Measurements from ENCODE around the gene RGS13. TPM values are rescaled to one million over a fixed set of nuclear protein-coding genes. Genes with fewer than 3 reads are reported as not detected.
A peak's percentile ranks its signal among the peaks of the same experiment; 100 is the strongest.

Gene RGS13, protein sequence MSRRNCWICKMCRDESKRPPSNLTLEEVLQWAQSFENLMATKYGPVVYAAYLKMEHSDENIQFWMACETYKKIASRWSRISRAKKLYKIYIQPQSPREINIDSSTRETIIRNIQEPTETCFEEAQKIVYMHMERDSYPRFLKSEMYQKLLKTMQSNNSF
- polyA plus RNA-seq (2013, experiment 1 of 2), result 5.9 TPM
- polyA plus RNA-seq (2013, experiment 2 of 2), result 11.8 TPM

DNA sequence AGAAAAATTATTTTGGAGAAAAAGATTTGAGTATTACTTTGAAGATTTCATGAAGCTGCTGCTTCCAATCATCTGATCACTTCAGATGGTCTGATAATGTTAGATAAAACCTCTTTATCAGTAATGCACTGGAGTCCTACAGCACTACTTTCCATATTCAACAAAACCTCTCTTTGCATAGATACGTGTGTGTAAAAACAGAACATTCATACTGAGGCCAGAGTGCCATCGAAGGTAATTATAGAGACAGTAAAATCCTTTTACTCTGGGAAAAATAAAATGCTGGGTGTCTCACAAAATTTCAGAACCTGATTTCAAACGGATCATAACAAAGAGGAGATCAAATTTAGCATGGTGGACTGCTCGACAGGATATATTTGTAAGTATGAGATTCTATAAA is at the start of gene RGS13:
RGS13 (plus strand) TSS at position 209 of the 400 bp plus-strand sequence. CDS start 8,188 bp downstream, outside the sequence.
- WGBS, 2 experiments (ENCODE audit: insufficient coverage in 2 of 2), result 100% methylated on average over 2 of the region's 4 CpGs
- peaks cover 41% of the 10 kb centered on the region for H3K4me1 ChIP-seq (ENCODE audit: control insufficient read depth, insufficient read depth, low read length, poor library complexity, severe bottlenecking)
- H3K27ac ChIP-seq (ENCODE audit: low read depth, low read length, severe bottlenecking), result peak within 1 kb of the TSS; percentile 44

DNA sequence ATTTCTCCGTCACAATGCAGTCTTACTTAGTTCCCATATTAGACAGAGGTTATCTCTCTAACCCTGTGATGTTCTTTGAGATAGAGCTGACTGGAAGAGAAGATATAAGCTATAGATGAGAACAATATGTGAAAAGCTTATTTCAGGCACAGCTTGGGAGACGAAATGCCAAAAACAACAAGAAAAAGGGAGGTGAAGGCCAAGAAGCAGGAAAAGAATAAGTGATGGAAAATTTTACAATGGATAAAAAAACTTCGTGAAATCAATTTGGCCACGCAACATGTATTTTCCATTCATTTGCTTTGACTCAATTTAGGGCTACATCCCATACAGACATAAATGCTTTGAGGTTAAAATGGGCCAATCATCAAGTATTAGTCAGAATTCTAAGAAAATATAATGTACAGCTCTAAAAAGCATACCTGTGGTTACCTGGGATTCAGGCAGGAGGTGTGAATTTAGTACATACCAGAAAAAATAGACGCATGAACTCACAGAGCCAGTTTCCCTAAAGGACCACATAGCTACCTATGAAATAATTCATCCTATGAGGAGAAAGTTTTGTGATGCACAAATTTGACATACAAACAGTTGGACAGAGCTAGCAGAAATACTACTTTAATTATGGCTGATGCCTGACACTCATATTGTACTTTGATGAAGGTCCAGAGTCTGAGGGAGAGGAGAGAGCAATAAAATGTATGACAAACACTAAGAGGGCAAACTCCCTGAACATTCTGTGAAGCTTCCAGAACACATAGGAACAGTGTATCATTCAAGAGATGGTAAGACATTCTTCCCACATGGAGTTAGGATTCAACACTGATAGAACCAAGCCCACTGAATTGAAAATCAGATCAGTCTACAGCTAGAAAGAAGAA is 48.3 kb upstream of the RGS13 start:
- Histone ChIP-seq H3K4me1 (ENCODE audit: control insufficient read depth, insufficient read depth, low read length, poor library complexity, severe bottlenecking) (no peaks in the 10 kb centered on the region), H3K27ac (ENCODE audit: low read depth, low read length, severe bottlenecking) (no peak overlapping the region), H3K4me3 (ENCODE audit: extremely low read depth, insufficient read depth, low read length, poor library complexity, severe bottlenecking) (no peak overlapping the region), H3K9me3 (ENCODE audit: control insufficient read depth, low read length) (no peaks in the 10 kb centered on the region), H3K36me3 (ENCODE audit: control insufficient read depth, insufficient read depth, low read length) (no peaks in the 10 kb centered on the region)
- 88% methylated on average over 1 of the region's 5 CpGs for WGBS, 2 experiments (ENCODE audit: insufficient coverage in 2 of 2)

More for the DNA sequence above, at the start of gene RGS13:
- H3K4me3 ChIP-seq (ENCODE audit: extremely low read depth, insufficient read depth, low read length, poor library complexity, severe bottlenecking), result no peak within 1 kb of the TSS
- H3K9me3 ChIP-seq (ENCODE audit: control insufficient read depth, low read length), result no peaks in the 10 kb centered on the region
- H3K36me3 ChIP-seq (ENCODE audit: control insufficient read depth, insufficient read depth, low read length), result no peaks in the 10 kb centered on the region

DNA sequence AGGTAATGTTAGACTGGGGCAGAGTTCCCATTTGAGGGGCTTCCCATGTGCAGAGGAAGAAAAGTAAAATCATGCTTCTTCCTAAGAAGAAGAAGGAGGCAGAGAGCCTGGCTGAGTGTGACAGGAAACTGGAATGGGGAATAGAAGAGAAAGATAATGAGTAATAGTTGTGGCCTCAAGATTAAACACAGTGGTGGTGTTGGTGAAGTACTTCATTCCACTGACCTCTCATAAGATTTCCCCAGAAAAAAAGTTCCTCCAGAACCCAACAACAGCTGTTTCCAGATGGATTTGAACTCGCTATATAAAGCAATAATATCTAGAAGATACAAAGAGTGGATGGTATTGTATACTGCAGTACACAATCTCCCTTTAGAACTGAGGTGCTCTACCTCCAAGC is 47.4 kb upstream of the RGS13 start:
- Histone ChIP-seq H3K4me3 (ENCODE audit: extremely low read depth, insufficient read depth, low read length, poor library complexity, severe bottlenecking) (no peak overlapping the region), H3K27ac (ENCODE audit: low read depth, low read length, severe bottlenecking) (no peak overlapping the region), H3K4me1 (ENCODE audit: control insufficient read depth, insufficient read depth, low read length, poor library complexity, severe bottlenecking) (no peaks in the 10 kb centered on the region), H3K9me3 (ENCODE audit: control insufficient read depth, low read length) (no peaks in the 10 kb centered on the region), H3K36me3 (ENCODE audit: control insufficient read depth, insufficient read depth, low read length) (no peaks in the 10 kb centered on the region)
- no CpG with 5 or more reads among the region's 1 CpG for WGBS, 2 experiments (ENCODE audit: insufficient coverage in 2 of 2)

DNA sequence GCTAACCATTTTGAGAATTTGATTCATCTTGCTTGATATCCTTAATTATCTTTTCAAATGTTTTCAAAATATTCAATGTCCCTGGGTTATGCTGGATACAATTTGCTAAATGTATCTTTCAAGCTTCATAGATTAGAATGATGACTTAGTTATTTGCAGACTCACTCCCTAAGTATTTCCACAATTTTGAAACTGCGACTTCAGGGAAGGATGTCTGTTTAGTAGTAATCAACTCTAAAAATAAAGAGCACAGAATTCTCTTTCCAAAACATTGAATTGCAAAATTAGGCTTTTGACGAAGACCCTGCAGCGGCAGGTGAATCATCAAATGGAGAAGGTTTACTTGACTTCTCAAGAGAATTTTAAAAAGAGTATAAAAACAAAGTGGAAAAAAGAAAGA is 46.1 kb upstream of the RGS13 start:
- no peaks in the 10 kb centered on the region for H3K36me3 ChIP-seq (ENCODE audit: control insufficient read depth, insufficient read depth, low read length)
- H3K9me3 ChIP-seq (ENCODE audit: control insufficient read depth, low read length), result no peaks in the 10 kb centered on the region
- 94% methylated on average over 2 of the region's 3 CpGs; no CpG with 5 or more reads in 1 of the 2 experiments for WGBS, 2 experiments (ENCODE audit: insufficient coverage in 2 of 2)
- H3K4me1 ChIP-seq (ENCODE audit: control insufficient read depth, insufficient read depth, low read length, poor library complexity, severe bottlenecking), result no peaks in the 10 kb centered on the region
- no peak overlapping the region for H3K4me3 ChIP-seq (ENCODE audit: extremely low read depth, insufficient read depth, low read length, poor library complexity, severe bottlenecking)
- no peak overlapping the region for H3K27ac ChIP-seq (ENCODE audit: low read depth, low read length, severe bottlenecking)

DNA sequence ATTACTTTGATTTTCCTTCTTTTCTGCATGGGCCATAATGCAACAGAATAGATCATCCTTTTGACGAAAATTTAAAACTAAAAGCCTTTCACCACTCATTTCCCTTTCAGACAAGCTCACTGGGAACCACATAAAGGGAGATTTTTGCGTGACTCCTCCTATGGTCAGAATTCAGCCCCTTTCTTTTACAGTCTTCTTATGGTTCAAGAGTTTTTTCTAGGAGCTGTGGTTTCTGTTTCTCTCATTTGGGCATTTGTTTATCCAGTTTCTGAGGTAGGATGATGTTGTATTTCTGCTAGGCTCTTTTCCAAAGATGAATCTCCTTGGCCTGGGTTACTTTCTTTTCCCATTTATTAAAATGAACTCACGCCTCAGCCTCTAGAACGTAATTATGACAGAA is 43.4 kb upstream of the RGS13 start:
- Histone ChIP-seq H3K4me1 (ENCODE audit: control insufficient read depth, insufficient read depth, low read length, poor library complexity, severe bottlenecking) (no peaks in the 10 kb centered on the region), H3K27ac (ENCODE audit: low read depth, low read length, severe bottlenecking) (no peak overlapping the region), H3K4me3 (ENCODE audit: extremely low read depth, insufficient read depth, low read length, poor library complexity, severe bottlenecking) (no peak overlapping the region), H3K9me3 (ENCODE audit: control insufficient read depth, low read length) (no peaks in the 10 kb centered on the region), H3K36me3 (ENCODE audit: control insufficient read depth, insufficient read depth, low read length) (no peaks in the 10 kb centered on the region)
- 40 to 94% methylated on average over 1 to 2 of the region's 4 CpGs for WGBS, 2 experiments (ENCODE audit: insufficient coverage in 2 of 2)

DNA sequence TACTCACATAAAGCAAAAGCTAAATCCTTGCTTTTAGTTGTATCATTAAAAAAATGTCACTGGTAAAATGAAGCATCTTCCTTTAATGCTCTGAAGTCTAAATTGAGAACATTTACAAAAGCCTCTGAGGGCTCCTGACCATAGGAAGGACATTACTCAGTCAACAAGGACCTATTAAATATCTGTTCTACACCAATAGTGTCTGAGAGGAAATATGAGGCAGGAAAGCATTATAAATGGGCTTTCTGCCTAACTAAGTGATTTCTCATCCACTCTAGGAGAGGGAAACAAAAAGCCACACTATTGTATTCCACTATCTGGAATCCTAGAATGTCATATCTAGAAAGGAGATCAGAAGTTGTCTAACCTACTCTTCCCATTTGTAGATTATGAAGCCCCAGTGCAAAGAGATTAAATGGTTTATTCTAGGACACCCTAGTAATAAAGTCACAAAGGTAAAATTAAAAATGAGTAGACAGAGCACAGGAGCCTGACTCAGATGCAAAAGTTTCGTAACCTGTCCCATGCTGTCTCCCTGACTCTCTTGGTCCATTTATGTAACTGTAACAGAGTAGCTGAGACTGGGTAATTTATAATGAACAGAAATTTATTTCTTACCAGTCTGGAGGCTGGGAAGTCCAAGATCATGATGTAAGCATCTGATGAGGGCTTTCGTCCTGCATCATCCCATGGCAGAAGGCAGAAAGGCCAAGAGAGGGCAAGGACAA is 42.8 kb upstream of the RGS13 start:
- H3K4me1 ChIP-seq (ENCODE audit: control insufficient read depth, insufficient read depth, low read length, poor library complexity, severe bottlenecking), result no peaks in the 10 kb centered on the region
- WGBS, 2 experiments (ENCODE audit: insufficient coverage in 2 of 2), result 100% methylated on average over 1 to 2 of the region's 2 CpGs
- no peak overlapping the region for H3K27ac ChIP-seq (ENCODE audit: low read depth, low read length, severe bottlenecking)
- H3K4me3 ChIP-seq (ENCODE audit: extremely low read depth, insufficient read depth, low read length, poor library complexity, severe bottlenecking), result no peak overlapping the region
- H3K36me3 ChIP-seq (ENCODE audit: control insufficient read depth, insufficient read depth, low read length), result no peaks in the 10 kb centered on the region
- no peaks in the 10 kb centered on the region for H3K9me3 ChIP-seq (ENCODE audit: control insufficient read depth, low read length)

DNA sequence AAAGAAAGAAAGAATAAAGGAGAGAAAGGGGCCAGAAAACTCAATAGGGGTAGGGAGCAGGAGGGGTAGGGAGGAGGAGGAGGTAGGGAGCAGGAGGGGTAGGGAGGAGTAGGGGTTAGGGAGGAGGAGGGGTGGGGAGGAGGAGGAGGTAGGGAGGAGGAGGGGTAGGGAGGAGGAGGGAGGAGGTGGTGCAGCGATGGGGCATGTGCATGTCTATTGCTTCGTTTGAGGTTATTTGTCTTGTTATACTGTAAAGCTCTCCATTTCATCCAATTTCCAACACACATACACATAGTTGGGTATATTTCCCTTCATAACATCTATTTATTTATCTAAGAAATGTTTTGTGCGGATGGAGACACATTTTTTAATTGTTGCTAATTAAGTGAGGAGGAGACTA is 40.6 kb upstream of the RGS13 start:
- H3K9me3 ChIP-seq (ENCODE audit: control insufficient read depth, low read length), result no peaks in the 10 kb centered on the region
- no peak overlapping the region for H3K27ac ChIP-seq (ENCODE audit: low read depth, low read length, severe bottlenecking)
- no peak overlapping the region for H3K4me3 ChIP-seq (ENCODE audit: extremely low read depth, insufficient read depth, low read length, poor library complexity, severe bottlenecking)
- no peaks in the 10 kb centered on the region for H3K36me3 ChIP-seq (ENCODE audit: control insufficient read depth, insufficient read depth, low read length)
- H3K4me1 ChIP-seq (ENCODE audit: control insufficient read depth, insufficient read depth, low read length, poor library complexity, severe bottlenecking), result no peaks in the 10 kb centered on the region
- WGBS, 2 experiments (ENCODE audit: insufficient coverage in 2 of 2), result no CpG with 5 or more reads among the region's 3 CpGs

DNA sequence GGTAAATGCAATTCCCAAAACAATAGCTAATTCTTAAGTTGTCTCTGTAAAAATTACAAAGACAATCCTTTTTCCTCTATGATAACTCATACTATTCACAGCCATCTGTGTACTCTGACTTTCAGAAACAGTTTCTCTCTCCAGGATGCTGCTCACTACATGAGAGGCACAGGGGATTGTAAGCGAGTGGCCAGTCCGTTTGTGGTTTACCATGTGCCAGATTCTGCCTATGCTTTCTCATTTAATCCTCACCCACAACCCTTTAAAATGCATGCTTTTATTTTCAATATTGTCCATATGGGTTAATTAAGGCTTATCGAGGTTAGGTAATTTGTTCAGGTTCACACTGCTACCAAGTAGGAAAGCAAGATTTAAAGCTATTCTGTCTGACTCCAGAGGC is 37.4 kb upstream of the RGS13 start:
- Histone ChIP-seq H3K36me3 (ENCODE audit: control insufficient read depth, insufficient read depth, low read length) (no peaks in the 10 kb centered on the region), H3K27ac (ENCODE audit: low read depth, low read length, severe bottlenecking) (no peak overlapping the region), H3K9me3 (ENCODE audit: control insufficient read depth, low read length) (no peaks in the 10 kb centered on the region), H3K4me1 (ENCODE audit: control insufficient read depth, insufficient read depth, low read length, poor library complexity, severe bottlenecking) (no peaks in the 10 kb centered on the region), H3K4me3 (ENCODE audit: extremely low read depth, insufficient read depth, low read length, poor library complexity, severe bottlenecking) (no peak overlapping the region)
- whole genome bisulfite sequencing, 2 experiments (ENCODE audit: insufficient coverage in 2 of 2), result 83 to 90% methylated on average over 1 to 2 of the region's 3 CpGs

DNA sequence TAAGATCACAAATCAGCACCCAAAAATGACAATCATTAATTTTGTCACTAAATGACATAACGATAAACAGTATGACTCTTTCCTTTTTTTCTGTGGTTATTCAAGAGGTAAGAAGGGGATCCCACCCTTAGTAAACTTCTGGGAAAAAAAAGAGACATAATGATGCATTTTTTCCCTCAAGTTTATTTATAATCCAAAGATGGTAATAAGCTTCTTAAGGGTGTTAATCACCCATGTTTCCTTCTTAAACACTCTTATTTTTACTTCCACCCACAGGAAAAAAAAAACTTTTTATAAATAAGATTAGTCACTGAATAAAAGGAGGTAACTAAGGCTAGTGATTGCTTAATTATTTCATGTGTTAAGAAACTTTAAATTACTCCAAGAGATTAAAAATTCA is 35.7 kb upstream of the RGS13 start:
- no peak overlapping the region for H3K27ac ChIP-seq (ENCODE audit: low read depth, low read length, severe bottlenecking)
- H3K9me3 ChIP-seq (ENCODE audit: control insufficient read depth, low read length), result no peaks in the 10 kb centered on the region
- H3K4me1 ChIP-seq (ENCODE audit: control insufficient read depth, insufficient read depth, low read length, poor library complexity, severe bottlenecking), result no peaks in the 10 kb centered on the region
- H3K4me3 ChIP-seq (ENCODE audit: extremely low read depth, insufficient read depth, low read length, poor library complexity, severe bottlenecking), result no peak overlapping the region
- no peaks in the 10 kb centered on the region for H3K36me3 ChIP-seq (ENCODE audit: control insufficient read depth, insufficient read depth, low read length)
- WGBS, 2 experiments (ENCODE audit: insufficient coverage in 2 of 2), result no CpG with 5 or more reads among the region's 1 CpG

DNA sequence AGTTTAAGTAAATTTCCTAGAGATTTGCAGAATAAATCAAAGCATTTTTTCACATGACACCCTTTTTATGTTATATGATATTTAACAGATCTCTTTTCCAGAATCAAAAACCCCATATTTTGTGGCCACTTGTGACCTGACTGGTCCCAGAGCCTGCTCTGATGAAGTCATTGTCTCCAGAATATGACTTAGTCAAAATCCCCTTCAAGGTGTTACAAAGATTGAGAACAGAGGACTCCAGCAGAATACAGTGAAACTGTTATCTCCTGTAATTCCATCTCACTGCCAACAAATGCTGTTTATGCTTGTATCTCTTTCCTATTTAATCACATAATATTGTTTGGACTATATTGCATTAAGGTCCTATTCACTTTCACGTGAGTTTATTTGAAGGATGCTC is 34.8 kb upstream of the RGS13 start:
- H3K4me3 ChIP-seq (ENCODE audit: extremely low read depth, insufficient read depth, low read length, poor library complexity, severe bottlenecking), result no peak overlapping the region
- H3K4me1 ChIP-seq (ENCODE audit: control insufficient read depth, insufficient read depth, low read length, poor library complexity, severe bottlenecking), result no peaks in the 10 kb centered on the region
- H3K36me3 ChIP-seq (ENCODE audit: control insufficient read depth, insufficient read depth, low read length), result no peaks in the 10 kb centered on the region
- H3K27ac ChIP-seq (ENCODE audit: low read depth, low read length, severe bottlenecking), result no peak overlapping the region
- H3K9me3 ChIP-seq (ENCODE audit: control insufficient read depth, low read length), result no peaks in the 10 kb centered on the region
- WGBS, 2 experiments (ENCODE audit: insufficient coverage in 2 of 2), result no CpG with 5 or more reads among the region's 1 CpG

Data from mesodermal cell (in vitro differentiated cells).